IPS-18a (cell line): Measurements from ENCODE around the gene IL21R.

Source experiments
- H3K27ac ChIP-seq: one replicate; pipeline ENCODE4 v1.5.1; 2013; ENCODE audit warnings: low read length
- H3K27me3 ChIP-seq: one replicate; pipeline ENCODE4 v1.6.1; 2013; ENCODE audit warnings: mild to moderate bottlenecking, low read length; ENCODE audit not compliant: control insufficient read depth, insufficient read depth
- H3K36me3 ChIP-seq: one replicate; pipeline ENCODE4 v1.6.1; 2013; ENCODE audit warnings: low read depth, low read length; ENCODE audit not compliant: control insufficient read depth
- H3K4me1 ChIP-seq: one replicate; pipeline ENCODE4 v1.6.1; 2013; ENCODE audit warnings: low read depth, low read length; ENCODE audit not compliant: control insufficient read depth
- H3K4me3 ChIP-seq: one replicate; pipeline ENCODE4 v1.5.1; 2013; ENCODE audit warnings: low read length
- H3K9ac ChIP-seq: one replicate; pipeline ENCODE4 v1.6.1; 2013; ENCODE audit warnings: mild to moderate bottlenecking, low read length, moderate library complexity
- H3K9me3 ChIP-seq: one replicate; pipeline ENCODE4 v1.6.1; 2013; ENCODE audit warnings: low read depth, low read length; ENCODE audit not compliant: control insufficient read depth

The IL21R gene

DNA sequence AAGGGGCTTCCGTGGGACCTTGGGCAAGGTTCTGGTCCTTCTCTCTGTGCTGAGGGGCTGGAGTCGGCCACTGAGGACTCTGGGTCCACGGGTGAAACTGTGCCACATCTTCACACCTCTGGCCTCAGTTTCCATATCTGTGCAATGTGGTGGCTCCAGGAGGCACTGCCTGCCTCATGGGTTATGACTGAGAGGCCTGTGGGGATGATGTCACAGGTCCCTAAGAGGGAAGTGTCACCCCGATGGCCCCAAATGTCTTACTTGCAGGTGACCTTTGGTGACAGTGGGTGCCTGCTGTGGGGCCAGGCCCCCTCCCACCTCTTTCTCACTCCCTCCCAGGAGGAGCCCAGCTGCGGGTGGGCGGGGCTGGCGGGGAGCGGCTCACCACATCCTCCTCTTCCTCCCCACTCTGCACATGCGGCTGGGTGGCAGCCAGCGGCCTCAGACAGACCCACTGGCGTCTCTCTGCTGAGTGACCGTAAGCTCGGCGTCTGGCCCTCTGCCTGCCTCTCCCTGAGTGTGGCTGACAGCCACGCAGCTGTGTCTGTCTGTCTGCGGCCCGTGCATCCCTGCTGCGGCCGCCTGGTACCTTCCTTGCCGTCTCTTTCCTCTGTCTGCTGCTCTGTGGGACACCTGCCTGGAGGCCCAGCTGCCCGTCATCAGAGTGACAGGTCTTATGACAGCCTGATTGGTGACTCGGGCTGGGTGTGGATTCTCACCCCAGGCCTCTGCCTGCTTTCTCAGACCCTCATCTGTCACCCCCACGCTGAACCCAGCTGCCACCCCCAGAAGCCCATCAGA, at the start of gene IL21R:
IL21R (plus strand) TSS at position 407 of the 801 bp plus-strand sequence. CDS start 27,898 bp downstream, outside the sequence.
- no peak within 1 kb of the TSS for H3K4me3 ChIP-seq
- H3K9ac ChIP-seq, result no peak within 1 kb of the TSS
- H3K27me3 ChIP-seq, result no peaks in the 10 kb centered on the region
- H3K36me3 ChIP-seq, result no peaks in the 10 kb centered on the region
- H3K9me3 ChIP-seq, result no peaks in the 10 kb centered on the region
- H3K4me1 ChIP-seq, result peaks cover 3% of the 10 kb centered on the region
- no peak within 1 kb of the TSS for H3K27ac ChIP-seq

DNA sequence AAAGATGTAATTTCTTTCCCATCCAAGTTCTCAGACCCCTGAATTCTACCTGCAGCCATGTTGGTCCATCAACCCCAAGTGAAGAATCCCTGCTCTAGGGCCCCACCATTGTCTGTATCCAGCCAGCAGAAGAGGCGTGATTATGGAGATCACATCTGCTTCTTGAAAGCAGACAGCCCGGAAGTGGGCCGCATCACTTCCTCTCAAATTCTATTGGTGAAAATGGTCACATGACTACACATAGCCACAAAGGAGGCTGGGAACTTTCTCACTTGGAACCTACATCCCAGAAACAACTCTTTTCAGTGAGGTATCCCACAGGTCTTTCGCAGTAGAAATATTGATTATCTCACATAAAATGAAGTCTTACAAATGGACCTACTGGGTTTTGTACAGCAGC, 48.1 kb upstream of the IL21R start:
- Histone ChIP-seq H3K36me3 (peaks cover 16% of the 10 kb centered on the region), H3K27me3 (no peaks in the 10 kb centered on the region), H3K4me1 (no peaks in the 10 kb centered on the region), H3K9me3 (no peaks in the 10 kb centered on the region), H3K4me3 (no peak overlapping the region), H3K27ac (no peak overlapping the region), H3K9ac (no peak overlapping the region)

DNA sequence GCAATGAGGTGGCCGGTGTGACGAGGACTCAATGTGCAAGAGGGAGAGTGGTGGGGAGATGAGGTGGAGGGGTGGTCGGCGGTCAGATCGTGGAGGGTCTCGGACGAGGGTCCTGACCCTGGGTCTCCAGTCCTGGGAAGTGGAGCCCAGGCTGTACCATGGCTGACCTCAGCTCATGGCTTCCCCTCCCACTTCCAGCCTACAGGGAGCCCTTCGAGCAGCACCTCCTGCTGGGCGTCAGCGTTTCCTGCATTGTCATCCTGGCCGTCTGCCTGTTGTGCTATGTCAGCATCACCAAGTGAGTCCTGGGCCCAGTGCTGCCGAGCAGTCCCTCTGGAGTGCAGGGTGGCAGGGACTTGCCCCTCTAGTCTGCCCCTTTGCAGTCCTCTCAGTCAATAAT, 46.4 kb upstream of the IL21R start:
- Histone ChIP-seq H3K9me3 (no peaks in the 10 kb centered on the region), H3K27ac (no peak overlapping the region), H3K4me1 (no peaks in the 10 kb centered on the region), H3K9ac (no peak overlapping the region), H3K27me3 (no peaks in the 10 kb centered on the region), H3K4me3 (no peak overlapping the region), H3K36me3 (peaks cover 13% of the 10 kb centered on the region)

- no peak overlapping the region for H3K4me3 ChIP-seq
- no peaks in the 10 kb centered on the region for H3K4me1 ChIP-seq
- peaks cover 7% of the 10 kb centered on the region for H3K36me3 ChIP-seq
- H3K27ac ChIP-seq, result no peak overlapping the region
- no peaks in the 10 kb centered on the region for H3K9me3 ChIP-seq
- H3K27me3 ChIP-seq, result no peaks in the 10 kb centered on the region
- H3K9ac ChIP-seq, result no peak overlapping the region
These were observed 45.2 kb upstream of the IL21R start for GRCh38 chr16:27356794-27357193.

DNA sequence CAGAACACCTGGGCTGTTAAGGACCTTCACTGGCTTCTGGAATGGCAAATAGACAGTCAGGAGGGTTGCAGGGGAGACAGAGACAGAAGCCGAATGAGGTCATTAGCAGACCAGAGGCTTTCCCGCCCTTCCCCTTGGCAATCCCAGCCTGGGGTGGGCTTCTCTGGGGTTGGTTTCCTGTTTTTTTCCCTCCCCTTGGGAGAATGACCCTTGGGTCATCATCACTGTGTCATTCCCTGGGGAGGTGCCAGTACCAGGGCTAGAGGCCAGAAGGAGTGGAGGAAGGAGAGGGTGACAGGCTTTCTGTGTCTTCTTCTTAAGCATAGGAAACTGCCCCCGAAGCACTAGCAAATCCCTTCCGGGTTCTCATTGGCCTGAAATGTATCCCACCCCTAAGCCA, 42.9 kb upstream of the IL21R start:
- no peak overlapping the region for H3K27ac ChIP-seq
- no peaks in the 10 kb centered on the region for H3K4me1 ChIP-seq
- no peak overlapping the region for H3K4me3 ChIP-seq
- H3K9ac ChIP-seq, result no peak overlapping the region
- H3K27me3 ChIP-seq, result no peaks in the 10 kb centered on the region
- peaks cover 14% of the 10 kb centered on the region for H3K36me3 ChIP-seq
- no peaks in the 10 kb centered on the region for H3K9me3 ChIP-seq

DNA sequence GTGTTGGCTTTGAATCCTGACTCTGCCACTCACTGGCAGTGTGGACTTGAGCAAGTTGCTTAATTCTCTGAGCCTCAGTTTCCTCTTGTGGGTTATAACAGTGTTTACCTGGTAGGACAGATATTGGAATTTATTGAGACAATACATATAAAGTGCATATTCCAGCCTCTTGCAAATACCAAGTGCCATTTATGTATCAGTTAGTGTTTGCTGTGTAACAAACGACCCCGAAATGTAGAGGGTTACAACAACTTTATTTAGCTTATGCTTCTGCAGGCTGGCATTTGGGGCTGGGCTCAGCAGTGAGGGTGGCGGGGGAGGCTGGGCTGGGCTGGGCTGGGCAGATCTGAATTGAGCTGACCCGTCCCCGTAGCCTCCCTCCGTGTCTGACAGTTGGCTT, 42.4 kb upstream of the IL21R start:
- H3K27me3 ChIP-seq, result no peaks in the 10 kb centered on the region
- H3K4me3 ChIP-seq, result no peak overlapping the region
- no peaks in the 10 kb centered on the region for H3K9me3 ChIP-seq
- H3K36me3 ChIP-seq, result peaks cover 14% of the 10 kb centered on the region
- no peaks in the 10 kb centered on the region for H3K4me1 ChIP-seq
- no peak overlapping the region for H3K9ac ChIP-seq
- H3K27ac ChIP-seq, result no peak overlapping the region

GRCh38 chr16:27361987-27362386, 40.0 kb upstream of the IL21R start:
- H3K4me3 ChIP-seq, result no peak overlapping the region
- peaks cover 14% of the 10 kb centered on the region for H3K36me3 ChIP-seq
- no peak overlapping the region for H3K9ac ChIP-seq
- H3K9me3 ChIP-seq, result no peaks in the 10 kb centered on the region
- H3K4me1 ChIP-seq, result no peaks in the 10 kb centered on the region
- no peaks in the 10 kb centered on the region for H3K27me3 ChIP-seq
- no peak overlapping the region for H3K27ac ChIP-seq

DNA sequence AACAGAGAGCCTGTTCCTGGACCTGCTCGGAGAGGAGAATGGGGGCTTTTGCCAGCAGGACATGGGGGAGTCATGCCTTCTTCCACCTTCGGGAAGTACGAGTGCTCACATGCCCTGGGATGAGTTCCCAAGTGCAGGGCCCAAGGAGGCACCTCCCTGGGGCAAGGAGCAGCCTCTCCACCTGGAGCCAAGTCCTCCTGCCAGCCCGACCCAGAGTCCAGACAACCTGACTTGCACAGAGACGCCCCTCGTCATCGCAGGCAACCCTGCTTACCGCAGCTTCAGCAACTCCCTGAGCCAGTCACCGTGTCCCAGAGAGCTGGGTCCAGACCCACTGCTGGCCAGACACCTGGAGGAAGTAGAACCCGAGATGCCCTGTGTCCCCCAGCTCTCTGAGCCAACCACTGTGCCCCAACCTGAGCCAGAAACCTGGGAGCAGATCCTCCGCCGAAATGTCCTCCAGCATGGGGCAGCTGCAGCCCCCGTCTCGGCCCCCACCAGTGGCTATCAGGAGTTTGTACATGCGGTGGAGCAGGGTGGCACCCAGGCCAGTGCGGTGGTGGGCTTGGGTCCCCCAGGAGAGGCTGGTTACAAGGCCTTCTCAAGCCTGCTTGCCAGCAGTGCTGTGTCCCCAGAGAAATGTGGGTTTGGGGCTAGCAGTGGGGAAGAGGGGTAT, 39.3 kb upstream of the IL21R start:
- Histone ChIP-seq H3K4me3 (no peak overlapping the region), H3K27ac (no peak overlapping the region), H3K4me1 (no peaks in the 10 kb centered on the region), H3K9me3 (no peaks in the 10 kb centered on the region), H3K9ac (no peak overlapping the region), H3K36me3 (peaks cover 14% of the 10 kb centered on the region), H3K27me3 (no peaks in the 10 kb centered on the region)

GRCh38 chr16:27363246-27363632, 38.7 kb upstream of the IL21R start:
- Histone ChIP-seq H3K9me3 (no peaks in the 10 kb centered on the region), H3K4me3 (no peak overlapping the region), H3K4me1 (no peaks in the 10 kb centered on the region), H3K36me3 (peaks cover 14% of the 10 kb centered on the region), H3K27ac (no peak overlapping the region), H3K9ac (no peak overlapping the region), H3K27me3 (no peaks in the 10 kb centered on the region)

DNA sequence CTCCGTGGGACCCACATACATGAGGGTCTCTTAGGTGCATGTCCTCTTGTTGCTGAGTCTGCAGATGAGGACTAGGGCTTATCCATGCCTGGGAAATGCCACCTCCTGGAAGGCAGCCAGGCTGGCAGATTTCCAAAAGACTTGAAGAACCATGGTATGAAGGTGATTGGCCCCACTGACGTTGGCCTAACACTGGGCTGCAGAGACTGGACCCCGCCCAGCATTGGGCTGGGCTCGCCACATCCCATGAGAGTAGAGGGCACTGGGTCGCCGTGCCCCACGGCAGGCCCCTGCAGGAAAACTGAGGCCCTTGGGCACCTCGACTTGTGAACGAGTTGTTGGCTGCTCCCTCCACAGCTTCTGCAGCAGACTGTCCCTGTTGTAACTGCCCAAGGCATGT, 38.2 kb upstream of the IL21R start:
- Histone ChIP-seq H3K4me3 (no peak overlapping the region), H3K4me1 (no peaks in the 10 kb centered on the region), H3K27me3 (no peaks in the 10 kb centered on the region), H3K36me3 (peaks cover 14% of the 10 kb centered on the region), H3K27ac (no peak overlapping the region), H3K9me3 (no peaks in the 10 kb centered on the region), H3K9ac (no peak overlapping the region)

DNA sequence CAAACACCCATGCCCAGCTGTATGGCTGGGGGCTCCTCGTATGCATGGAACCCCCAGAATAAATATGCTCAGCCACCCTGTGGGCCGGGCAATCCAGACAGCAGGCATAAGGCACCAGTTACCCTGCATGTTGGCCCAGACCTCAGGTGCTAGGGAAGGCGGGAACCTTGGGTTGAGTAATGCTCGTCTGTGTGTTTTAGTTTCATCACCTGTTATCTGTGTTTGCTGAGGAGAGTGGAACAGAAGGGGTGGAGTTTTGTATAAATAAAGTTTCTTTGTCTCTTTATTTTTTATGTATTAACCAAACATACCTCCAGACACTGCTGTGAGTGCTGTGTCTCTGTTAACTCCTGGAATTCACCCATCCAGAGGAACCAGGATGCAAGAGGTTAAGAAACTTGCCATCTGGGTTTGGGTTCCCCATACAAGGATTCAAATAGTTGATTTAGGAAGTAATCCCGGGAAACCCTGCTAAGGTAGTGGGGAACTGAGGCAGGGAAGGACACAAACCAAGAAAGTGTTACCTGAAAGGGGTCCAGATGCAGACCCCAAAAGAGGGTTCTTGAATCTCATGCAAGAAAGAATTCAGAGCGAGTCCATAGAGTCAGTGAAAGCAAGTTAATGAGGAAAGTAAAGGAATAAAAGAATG, 37.4 kb upstream of the IL21R start:
- Histone ChIP-seq H3K4me1 (no peaks in the 10 kb centered on the region), H3K9ac (no peak overlapping the region), H3K4me3 (no peak overlapping the region), H3K27ac (no peak overlapping the region), H3K36me3 (peaks cover 14% of the 10 kb centered on the region), H3K27me3 (no peaks in the 10 kb centered on the region), H3K9me3 (no peaks in the 10 kb centered on the region)
